ENCODE measurements around the gene STYK1.
"Not testable (repeated sequence)": the region's sequence is repeated elsewhere in the genome, so short reads cannot be mapped to it uniquely, and the experiment has no call there.

STYK1 gene

GRCh38 chr12:10613349-10614055 lies 60.4 kb downstream of the STYK1 start, which contains the start of gene MAGOHB:
Gene MAGOHB, minus strand, starts transcription at chr12:10613609. Its CDS starts 77 bp downstream, at chr12:10613532.
- Histone ChIP-seq H3K27ac (peak within 1 kb of the TSS; percentile 96), H3K4me3 (ENCODE audit: low read depth, low read length) (peak within 1 kb of the TSS; percentile 97), H3K27me3 (replicated peaks) (no peaks in the 10 kb centered on the region), H3K36me3 (replicated peaks) (peaks cover 12% of the 10 kb centered on the region)
- in situ Hi-C loops (cut with HindIII; ENCODE audit: low pct_ligation_motif_present, low sequenced_read_pairs), result no loop called here
- peak; percentile 97 for DNase-seq
- no peak for TF ChIP-seq CTCF (IDR thresholded peaks at IDR 0.05; ENCODE audit: low read depth, low read length, missing control alignments)

GRCh38 chr12:10612984-10613348 lies 60.9 kb downstream of the STYK1 start:
- peak overlapping the region; percentile 96 for H3K27ac ChIP-seq
- no peak for DNase-seq

GRCh38 chr12:10612110-10612509 lies 61.7 kb downstream of the STYK1 start:
- Histone ChIP-seq H3K27me3 (replicated peaks) (no peaks in the 10 kb centered on the region), H3K27ac (no peak overlapping the region), H3K36me3 (replicated peaks) (peaks cover 12% of the 10 kb centered on the region), H3K4me3 (ENCODE audit: low read depth, low read length) (peak overlapping the region; percentile 97)
- no peak for DNase-seq
- in situ Hi-C loops (cut with HindIII; ENCODE audit: low pct_ligation_motif_present, low sequenced_read_pairs), result no loop called here
- no peak for TF ChIP-seq CTCF (IDR thresholded peaks at IDR 0.05; ENCODE audit: low read depth, low read length, missing control alignments)

More at GRCh38 chr12:10612984-10613348, 60.9 kb downstream of the STYK1 start:
- in situ Hi-C loops (cut with HindIII; ENCODE audit: low pct_ligation_motif_present, low sequenced_read_pairs), result no loop called here
- no peak for TF ChIP-seq CTCF (IDR thresholded peaks at IDR 0.05; ENCODE audit: low read depth, low read length, missing control alignments)
- H3K27me3 ChIP-seq (replicated peaks), result no peaks in the 10 kb centered on the region
- peaks cover 12% of the 10 kb centered on the region for H3K36me3 ChIP-seq (replicated peaks)
- peak overlapping the region; percentile 97 for H3K4me3 ChIP-seq (ENCODE audit: low read depth, low read length)

- in situ Hi-C loops (cut with HindIII; ENCODE audit: low pct_ligation_motif_present, low sequenced_read_pairs); DNase-seq; H3K27ac ChIP-seq; H3K27me3 ChIP-seq (replicated peaks); H3K4me3 ChIP-seq (ENCODE audit: low read depth, low read length): not testable (repeated sequence)
- H3K36me3 ChIP-seq (replicated peaks), result peaks cover 14% of the 10 kb centered on the region
Measured at GRCh38 chr12:10611258-10611657, 62.6 kb downstream of the STYK1 start.

GRCh38 chr12:10610188-10610587 lies 63.7 kb downstream of the STYK1 start:
- in situ Hi-C loops (cut with HindIII; ENCODE audit: low pct_ligation_motif_present, low sequenced_read_pairs), result no loop called here
- no peak overlapping the region for H3K4me3 ChIP-seq (ENCODE audit: low read depth, low read length)
- peaks cover 14% of the 10 kb centered on the region for H3K36me3 ChIP-seq (replicated peaks)
- no peak for DNase-seq
- H3K27me3 ChIP-seq (replicated peaks), result no peaks in the 10 kb centered on the region
- TF ChIP-seq CTCF (IDR thresholded peaks at IDR 0.05; ENCODE audit: low read depth, low read length, missing control alignments), result no peak
- H3K27ac ChIP-seq, result no peak overlapping the region

- peak; percentile 69 for TF ChIP-seq CTCF (IDR thresholded peaks at IDR 0.05; ENCODE audit: low read depth, low read length, missing control alignments)
- in situ Hi-C loops (cut with HindIII; ENCODE audit: low pct_ligation_motif_present, low sequenced_read_pairs), result no loop called here
- no peak for DNase-seq
- Histone ChIP-seq H3K4me3 (ENCODE audit: low read depth, low read length) (no peak overlapping the region), H3K27ac (no peak overlapping the region), H3K36me3 (replicated peaks) (peaks cover 14% of the 10 kb centered on the region), H3K27me3 (replicated peaks) (no peaks in the 10 kb centered on the region)
Measured at GRCh38 chr12:10607885-10608458, 65.9 kb downstream of the STYK1 start.

All from brain microvascular endothelial cell (primary cell).